HepG2 (cell line): ENCODE data around the gene COA3. TPM values are rescaled to one million over a fixed set of nuclear protein-coding genes. Genes with fewer than 3 reads are reported as not detected.

ENCODE experiments used
- ELF3 ChIP-seq: IDR thresholded peaks from 2 replicates; pipeline ENCODE4 v1.6.1; 2016; ENCODE audit warnings: missing genetic modification reagents, missing compliant biosample characterization
- NCOA1 ChIP-seq: sonication (generic); formaldehyde crosslinking; IDR thresholded peaks from 2 replicates; pipeline ENCODE4 v1.9.0; 2021; ENCODE audit warnings: missing genetic modification reagents
- SMAD9 ChIP-seq: sonication (generic); formaldehyde crosslinking; IDR thresholded peaks from 2 replicates; pipeline ENCODE4 v1.5.1; 2020; ENCODE audit warnings: mild to moderate bottlenecking, missing genetic modification reagents
- THYN1 ChIP-seq: sonication (generic); formaldehyde crosslinking; IDR thresholded peaks from 2 replicates; pipeline ENCODE4 v1.8.1; 2023; ENCODE audit warnings: low read depth, mild to moderate bottlenecking, moderate library complexity, missing genetic modification reagents, borderline replicate concordance
- ZNF10 ChIP-seq: sonication (generic); formaldehyde crosslinking; IDR thresholded peaks from 2 replicates; pipeline ENCODE4 v1.4.0; 2020; ENCODE audit warnings: mild to moderate bottlenecking, low read depth, missing genetic modification reagents, borderline replicate concordance
- ZNF264 ChIP-seq: sonication (generic); formaldehyde crosslinking; IDR thresholded peaks from 2 replicates; pipeline ENCODE4 v1.4.0; 2020; ENCODE audit warnings: missing genetic modification reagents
- polyA plus RNA-seq, 8 experiments: library from polyadenylated mRNA; depleted of rRNA in 3 of 8; stranded (reverse) in 7 of 8; unstranded in 1 of 8; fragments of >200 nt; fragmentation: Illumina TruSeq in 4 of 8; extraction: Trizol in 4 of 8; gene quantifications; 2 replicates each; pipeline versions ENCODE4 v1.2.1 to v1.2.3, GENCODE V29; 2011 to 2016; ENCODE audit warnings: low read depth in 4 of 8, missing spikeins in 1 of 8, mixed read lengths in 1 of 8; ENCODE audit not compliant: insufficient read depth in 1 of 8
- total RNA-seq, 5 experiments: library from RNA; depleted of rRNA; stranded (reverse); fragments of >200 nt; fragmentation: Illumina TruSeq; extraction: Trizol; gene quantifications; 2 replicates each; pipeline ENCODE4 v1.2.3, GENCODE V29; 2016; ENCODE audit warnings: low read depth in 1 of 5
- TF ChIP-seq, protein P1 (sequence below): IDR thresholded peaks from 2 replicates; pipeline ENCODE4 v1.4.0; 2020; ENCODE audit warnings: mild to moderate bottlenecking, missing genetic modification reagents
- TF ChIP-seq, protein P2 (sequence below): sonication (generic); formaldehyde crosslinking; IDR thresholded peaks from 2 replicates; pipeline ENCODE4 v1.8.1; 2023; ENCODE audit warnings: missing genetic modification reagents, mild to moderate bottlenecking, borderline replicate concordance
- TF ChIP-seq, protein P3 (sequence below): sonication (generic); formaldehyde crosslinking; conservative IDR thresholded peaks from 2 replicates; pipeline ENCODE4 v1.5.0; 2020; ENCODE audit warnings: missing genetic modification reagents
- TF ChIP-seq, protein P4 (sequence below): sonication (generic); formaldehyde crosslinking; IDR thresholded peaks from 2 replicates; pipeline ENCODE4 v1.4.0; 2020; ENCODE audit warnings: mild to moderate bottlenecking, missing genetic modification reagents
- TF ChIP-seq, protein P5 (sequence below): sonication (generic); formaldehyde crosslinking; IDR thresholded peaks from 2 replicates; pipeline ENCODE4 v1.8.0; 2022; ENCODE audit warnings: mild to moderate bottlenecking, missing genetic modification reagents

COA3 gene
- total and polyA plus RNA-seq, 2 of the 13 experiments (the other 11 are each of a cell fraction or from before 2014, with no cell fraction given): 133 to 202 TPM

DNA sequence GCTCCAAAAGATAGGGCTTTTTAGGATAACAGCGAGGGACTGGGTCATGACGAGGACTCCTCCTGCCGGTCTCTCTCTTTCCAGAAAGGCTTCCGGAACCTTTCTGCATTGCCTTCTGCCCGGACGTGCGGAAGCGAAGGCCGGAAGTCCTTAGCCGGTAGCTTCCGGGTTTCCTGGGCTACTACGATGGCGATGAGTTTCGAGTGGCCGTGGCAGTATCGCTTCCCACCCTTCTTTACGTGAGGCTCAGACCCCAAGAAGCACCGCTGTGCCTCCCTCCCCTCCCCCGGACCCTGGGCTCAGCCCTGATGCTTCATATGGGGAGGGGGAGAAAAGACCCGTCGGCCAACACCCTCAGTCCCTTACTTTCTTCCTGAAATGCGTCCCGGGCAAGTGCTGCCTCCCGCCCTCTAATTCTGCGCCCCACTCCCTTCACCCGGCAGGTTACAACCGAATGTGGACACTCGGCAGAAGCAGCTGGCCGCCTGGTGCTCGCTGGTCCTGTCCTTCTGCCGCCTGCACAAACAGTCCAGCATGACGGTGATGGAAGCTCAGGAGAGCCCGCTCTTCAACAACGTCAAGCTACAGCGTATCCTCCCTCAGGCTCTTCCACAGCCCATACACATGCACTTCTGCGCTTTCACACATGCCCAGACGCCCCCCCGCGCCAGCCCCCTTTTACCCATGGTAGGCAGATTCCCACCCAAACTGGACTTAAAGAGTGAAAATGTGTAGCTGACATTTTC lies 25.0 kb downstream of the COA3 start, which contains the start of gene VPS25 (continued):
- TF ChIP-seq, protein P1, sequence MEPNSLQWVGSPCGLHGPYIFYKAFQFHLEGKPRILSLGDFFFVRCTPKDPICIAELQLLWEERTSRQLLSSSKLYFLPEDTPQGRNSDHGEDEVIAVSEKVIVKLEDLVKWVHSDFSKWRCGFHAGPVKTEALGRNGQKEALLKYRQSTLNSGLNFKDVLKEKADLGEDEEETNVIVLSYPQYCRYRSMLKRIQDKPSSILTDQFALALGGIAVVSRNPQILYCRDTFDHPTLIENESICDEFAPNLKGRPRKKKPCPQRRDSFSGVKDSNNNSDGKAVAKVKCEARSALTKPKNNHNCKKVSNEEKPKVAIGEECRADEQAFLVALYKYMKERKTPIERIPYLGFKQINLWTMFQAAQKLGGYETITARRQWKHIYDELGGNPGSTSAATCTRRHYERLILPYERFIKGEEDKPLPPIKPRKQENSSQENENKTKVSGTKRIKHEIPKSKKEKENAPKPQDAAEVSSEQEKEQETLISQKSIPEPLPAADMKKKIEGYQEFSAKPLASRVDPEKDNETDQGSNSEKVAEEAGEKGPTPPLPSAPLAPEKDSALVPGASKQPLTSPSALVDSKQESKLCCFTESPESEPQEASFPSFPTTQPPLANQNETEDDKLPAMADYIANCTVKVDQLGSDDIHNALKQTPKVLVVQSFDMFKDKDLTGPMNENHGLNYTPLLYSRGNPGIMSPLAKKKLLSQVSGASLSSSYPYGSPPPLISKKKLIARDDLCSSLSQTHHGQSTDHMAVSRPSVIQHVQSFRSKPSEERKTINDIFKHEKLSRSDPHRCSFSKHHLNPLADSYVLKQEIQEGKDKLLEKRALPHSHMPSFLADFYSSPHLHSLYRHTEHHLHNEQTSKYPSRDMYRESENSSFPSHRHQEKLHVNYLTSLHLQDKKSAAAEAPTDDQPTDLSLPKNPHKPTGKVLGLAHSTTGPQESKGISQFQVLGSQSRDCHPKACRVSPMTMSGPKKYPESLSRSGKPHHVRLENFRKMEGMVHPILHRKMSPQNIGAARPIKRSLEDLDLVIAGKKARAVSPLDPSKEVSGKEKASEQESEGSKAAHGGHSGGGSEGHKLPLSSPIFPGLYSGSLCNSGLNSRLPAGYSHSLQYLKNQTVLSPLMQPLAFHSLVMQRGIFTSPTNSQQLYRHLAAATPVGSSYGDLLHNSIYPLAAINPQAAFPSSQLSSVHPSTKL: peak; percentile 79
- TF ChIP-seq ELF3 (CRISPR knock-in tag): peak; percentile 96
- TF ChIP-seq, protein P2, sequence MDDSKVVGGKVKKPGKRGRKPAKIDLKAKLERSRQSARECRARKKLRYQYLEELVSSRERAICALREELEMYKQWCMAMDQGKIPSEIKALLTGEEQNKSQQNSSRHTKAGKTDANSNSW (CRISPR knock-in tag): no peak; the same call in 1 of the 2 replicates
- TF ChIP-seq, protein P3, sequence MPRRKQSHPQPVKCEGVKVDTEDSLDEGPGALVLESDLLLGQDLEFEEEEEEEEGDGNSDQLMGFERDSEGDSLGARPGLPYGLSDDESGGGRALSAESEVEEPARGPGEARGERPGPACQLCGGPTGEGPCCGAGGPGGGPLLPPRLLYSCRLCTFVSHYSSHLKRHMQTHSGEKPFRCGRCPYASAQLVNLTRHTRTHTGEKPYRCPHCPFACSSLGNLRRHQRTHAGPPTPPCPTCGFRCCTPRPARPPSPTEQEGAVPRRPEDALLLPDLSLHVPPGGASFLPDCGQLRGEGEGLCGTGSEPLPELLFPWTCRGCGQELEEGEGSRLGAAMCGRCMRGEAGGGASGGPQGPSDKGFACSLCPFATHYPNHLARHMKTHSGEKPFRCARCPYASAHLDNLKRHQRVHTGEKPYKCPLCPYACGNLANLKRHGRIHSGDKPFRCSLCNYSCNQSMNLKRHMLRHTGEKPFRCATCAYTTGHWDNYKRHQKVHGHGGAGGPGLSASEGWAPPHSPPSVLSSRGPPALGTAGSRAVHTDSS: no peak
- TF ChIP-seq, protein P4, sequence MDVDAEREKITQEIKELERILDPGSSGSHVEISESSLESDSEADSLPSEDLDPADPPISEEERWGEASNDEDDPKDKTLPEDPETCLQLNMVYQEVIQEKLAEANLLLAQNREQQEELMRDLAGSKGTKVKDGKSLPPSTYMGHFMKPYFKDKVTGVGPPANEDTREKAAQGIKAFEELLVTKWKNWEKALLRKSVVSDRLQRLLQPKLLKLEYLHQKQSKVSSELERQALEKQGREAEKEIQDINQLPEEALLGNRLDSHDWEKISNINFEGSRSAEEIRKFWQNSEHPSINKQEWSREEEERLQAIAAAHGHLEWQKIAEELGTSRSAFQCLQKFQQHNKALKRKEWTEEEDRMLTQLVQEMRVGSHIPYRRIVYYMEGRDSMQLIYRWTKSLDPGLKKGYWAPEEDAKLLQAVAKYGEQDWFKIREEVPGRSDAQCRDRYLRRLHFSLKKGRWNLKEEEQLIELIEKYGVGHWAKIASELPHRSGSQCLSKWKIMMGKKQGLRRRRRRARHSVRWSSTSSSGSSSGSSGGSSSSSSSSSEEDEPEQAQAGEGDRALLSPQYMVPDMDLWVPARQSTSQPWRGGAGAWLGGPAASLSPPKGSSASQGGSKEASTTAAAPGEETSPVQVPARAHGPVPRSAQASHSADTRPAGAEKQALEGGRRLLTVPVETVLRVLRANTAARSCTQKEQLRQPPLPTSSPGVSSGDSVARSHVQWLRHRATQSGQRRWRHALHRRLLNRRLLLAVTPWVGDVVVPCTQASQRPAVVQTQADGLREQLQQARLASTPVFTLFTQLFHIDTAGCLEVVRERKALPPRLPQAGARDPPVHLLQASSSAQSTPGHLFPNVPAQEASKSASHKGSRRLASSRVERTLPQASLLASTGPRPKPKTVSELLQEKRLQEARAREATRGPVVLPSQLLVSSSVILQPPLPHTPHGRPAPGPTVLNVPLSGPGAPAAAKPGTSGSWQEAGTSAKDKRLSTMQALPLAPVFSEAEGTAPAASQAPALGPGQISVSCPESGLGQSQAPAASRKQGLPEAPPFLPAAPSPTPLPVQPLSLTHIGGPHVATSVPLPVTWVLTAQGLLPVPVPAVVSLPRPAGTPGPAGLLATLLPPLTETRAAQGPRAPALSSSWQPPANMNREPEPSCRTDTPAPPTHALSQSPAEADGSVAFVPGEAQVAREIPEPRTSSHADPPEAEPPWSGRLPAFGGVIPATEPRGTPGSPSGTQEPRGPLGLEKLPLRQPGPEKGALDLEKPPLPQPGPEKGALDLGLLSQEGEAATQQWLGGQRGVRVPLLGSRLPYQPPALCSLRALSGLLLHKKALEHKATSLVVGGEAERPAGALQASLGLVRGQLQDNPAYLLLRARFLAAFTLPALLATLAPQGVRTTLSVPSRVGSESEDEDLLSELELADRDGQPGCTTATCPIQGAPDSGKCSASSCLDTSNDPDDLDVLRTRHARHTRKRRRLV (CRISPR knock-in tag): peak; percentile 67; the same call in 1 of the 2 replicates
- no peak for TF ChIP-seq THYN1 (CRISPR knock-in tag)
- peak; percentile 54; the same call in 1 of the 2 replicates for TF ChIP-seq NCOA1 (CRISPR knock-in tag)
- no peak for TF ChIP-seq ZNF10
- TF ChIP-seq SMAD9 (CRISPR knock-in tag): peak; percentile 73; the same call in 1 of the 2 replicates
- TF ChIP-seq ZNF264 (CRISPR knock-in tag): peak; percentile 84; the same call in 1 of the 2 replicates
- TF ChIP-seq, protein P5, sequence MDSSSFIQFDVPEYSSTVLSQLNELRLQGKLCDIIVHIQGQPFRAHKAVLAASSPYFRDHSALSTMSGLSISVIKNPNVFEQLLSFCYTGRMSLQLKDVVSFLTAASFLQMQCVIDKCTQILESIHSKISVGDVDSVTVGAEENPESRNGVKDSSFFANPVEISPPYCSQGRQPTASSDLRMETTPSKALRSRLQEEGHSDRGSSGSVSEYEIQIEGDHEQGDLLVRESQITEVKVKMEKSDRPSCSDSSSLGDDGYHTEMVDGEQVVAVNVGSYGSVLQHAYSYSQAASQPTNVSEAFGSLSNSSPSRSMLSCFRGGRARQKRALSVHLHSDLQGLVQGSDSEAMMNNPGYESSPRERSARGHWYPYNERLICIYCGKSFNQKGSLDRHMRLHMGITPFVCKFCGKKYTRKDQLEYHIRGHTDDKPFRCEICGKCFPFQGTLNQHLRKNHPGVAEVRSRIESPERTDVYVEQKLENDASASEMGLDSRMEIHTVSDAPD (CRISPR knock-in tag): peak; percentile 61; the same call in 1 of the 2 replicates
